HepG2 (cell line): ENCODE measurements around the gene TPI1. TPM values are rescaled to one million over a fixed set of nuclear protein-coding genes. Genes with fewer than 3 reads are reported as not detected.

Experiments
- DR1 ChIP-seq: sonication (generic); formaldehyde crosslinking; IDR thresholded peaks from 2 replicates; pipeline ENCODE4 v1.8.0; 2021; ENCODE audit warnings: mild to moderate bottlenecking, missing genetic modification reagents, inconsistent platforms
- MEF2D ChIP-seq: sonication (generic); formaldehyde crosslinking; IDR thresholded peaks from 2 replicates; pipeline ENCODE4 v1.5.1; 2020; ENCODE audit warnings: mild to moderate bottlenecking, missing genetic modification reagents
- SMAD9 ChIP-seq: sonication (generic); formaldehyde crosslinking; IDR thresholded peaks from 2 replicates; pipeline ENCODE4 v1.5.1; 2020; ENCODE audit warnings: mild to moderate bottlenecking, missing genetic modification reagents
- ZBTB14 ChIP-seq: sonication (generic); formaldehyde crosslinking; IDR thresholded peaks from 2 replicates; pipeline ENCODE4 v1.4.0; 2020; ENCODE audit warnings: missing genetic modification reagents
- ZFP82 ChIP-seq: sonication (generic); formaldehyde crosslinking; IDR thresholded peaks from 2 replicates; pipeline ENCODE4 v1.5.1; 2020; ENCODE audit warnings: mild to moderate bottlenecking, missing genetic modification reagents, borderline replicate concordance
- ZNF562 ChIP-seq: sonication (generic); formaldehyde crosslinking; IDR thresholded peaks from 2 replicates; pipeline ENCODE4 v1.8.0; 2022; ENCODE audit warnings: missing genetic modification reagents, borderline replicate concordance
- ZNF788 ChIP-seq: sonication (generic); formaldehyde crosslinking; IDR thresholded peaks from 2 replicates; pipeline ENCODE4 v1.5.0; 2020; ENCODE audit warnings: mild to moderate bottlenecking, missing genetic modification reagents, borderline replicate concordance
- polyA plus RNA-seq, 8 experiments: library from polyadenylated mRNA; depleted of rRNA in 3 of 8; stranded (reverse) in 7 of 8; unstranded in 1 of 8; fragments of >200 nt; fragmentation: Illumina TruSeq in 4 of 8; extraction: Trizol in 4 of 8; gene quantifications; 2 replicates each; pipeline versions ENCODE4 v1.2.1 to v1.2.3, GENCODE V29; 2011 to 2016; ENCODE audit warnings: low read depth in 4 of 8, missing spikeins in 1 of 8, mixed read lengths in 1 of 8; ENCODE audit not compliant: insufficient read depth in 1 of 8
- total RNA-seq, 5 experiments: library from RNA; depleted of rRNA; stranded (reverse); fragments of >200 nt; fragmentation: Illumina TruSeq; extraction: Trizol; gene quantifications; 2 replicates each; pipeline ENCODE4 v1.2.3, GENCODE V29; 2016; ENCODE audit warnings: low read depth in 1 of 5
- TF ChIP-seq, protein P1 (sequence below): sonication (generic); formaldehyde crosslinking; IDR thresholded peaks from 2 replicates; pipeline ENCODE4 v1.5.1; 2020; ENCODE audit warnings: missing genetic modification reagents, mild to moderate bottlenecking, borderline replicate concordance

The TPI1 gene
- total and polyA plus RNA-seq, 2 of the 13 experiments (the other 11 are each of a cell fraction or from before 2014, with no cell fraction given) = 945 to 2,535 TPM

- TF ChIP-seq DR1 (CRISPR knock-in tag) (0 out of 2 replicates have a peak, but pooled peaks have one; percentile 29), ZNF562 (no peak), ZFP82 (CRISPR knock-in tag) (0 out of 2 replicates have a peak, but pooled peaks have one; percentile 16), MEF2D (CRISPR knock-in tag) (peak; percentile 57; the same call in 1 of the 2 replicates), ZBTB14 (CRISPR knock-in tag) (no peak), ZNF788 (no peak), SMAD9 (no peak)
- TF ChIP-seq, protein P1, sequence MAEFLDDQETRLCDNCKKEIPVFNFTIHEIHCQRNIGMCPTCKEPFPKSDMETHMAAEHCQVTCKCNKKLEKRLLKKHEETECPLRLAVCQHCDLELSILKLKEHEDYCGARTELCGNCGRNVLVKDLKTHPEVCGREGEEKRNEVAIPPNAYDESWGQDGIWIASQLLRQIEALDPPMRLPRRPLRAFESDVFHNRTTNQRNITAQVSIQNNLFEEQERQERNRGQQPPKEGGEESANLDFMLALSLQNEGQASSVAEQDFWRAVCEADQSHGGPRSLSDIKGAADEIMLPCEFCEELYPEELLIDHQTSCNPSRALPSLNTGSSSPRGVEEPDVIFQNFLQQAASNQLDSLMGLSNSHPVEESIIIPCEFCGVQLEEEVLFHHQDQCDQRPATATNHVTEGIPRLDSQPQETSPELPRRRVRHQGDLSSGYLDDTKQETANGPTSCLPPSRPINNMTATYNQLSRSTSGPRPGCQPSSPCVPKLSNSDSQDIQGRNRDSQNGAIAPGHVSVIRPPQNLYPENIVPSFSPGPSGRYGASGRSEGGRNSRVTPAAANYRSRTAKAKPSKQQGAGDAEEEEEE (CRISPR knock-in tag) = no peak
These were observed 1.1 kb downstream of the TPI1 start (continued) for GRCh38 chr12:6868211-6869048.
